Prostate gland (tissue), 2 donors: ENCODE measurements around the gene CACNA2D4.

Experiments
- POLR2A ChIP-seq: fragments of 450-650 bp; IDR thresholded peaks from one replicate; pipeline ENCODE4 v1.6.1; 2016; ENCODE audit warnings: antibody characterized with exemption, mild to moderate bottlenecking
- POLR2AphosphoS5 ChIP-seq: sonication (generic); formaldehyde crosslinking; IDR thresholded peaks from one replicate; pipeline ENCODE4 v1.6.1; 2017; ENCODE audit warnings: antibody characterized with exemption
- TF ChIP-seq, protein P1 (sequence below), 4 experiments: fragments of 200-600 bp in 2 of 4; fragments of 450-650 bp in 2 of 4; sonication (generic) in 2 of 4; IDR thresholded peaks; 1 replicate in 3 of 4; 2 replicates in 1 of 4; pipeline ENCODE4 v1.5.1; 2016 to 2019; ENCODE audit warnings: antibody characterized with exemption in 4 of 4, mild to moderate bottlenecking in 2 of 4, moderate library complexity in 2 of 4

DNA sequence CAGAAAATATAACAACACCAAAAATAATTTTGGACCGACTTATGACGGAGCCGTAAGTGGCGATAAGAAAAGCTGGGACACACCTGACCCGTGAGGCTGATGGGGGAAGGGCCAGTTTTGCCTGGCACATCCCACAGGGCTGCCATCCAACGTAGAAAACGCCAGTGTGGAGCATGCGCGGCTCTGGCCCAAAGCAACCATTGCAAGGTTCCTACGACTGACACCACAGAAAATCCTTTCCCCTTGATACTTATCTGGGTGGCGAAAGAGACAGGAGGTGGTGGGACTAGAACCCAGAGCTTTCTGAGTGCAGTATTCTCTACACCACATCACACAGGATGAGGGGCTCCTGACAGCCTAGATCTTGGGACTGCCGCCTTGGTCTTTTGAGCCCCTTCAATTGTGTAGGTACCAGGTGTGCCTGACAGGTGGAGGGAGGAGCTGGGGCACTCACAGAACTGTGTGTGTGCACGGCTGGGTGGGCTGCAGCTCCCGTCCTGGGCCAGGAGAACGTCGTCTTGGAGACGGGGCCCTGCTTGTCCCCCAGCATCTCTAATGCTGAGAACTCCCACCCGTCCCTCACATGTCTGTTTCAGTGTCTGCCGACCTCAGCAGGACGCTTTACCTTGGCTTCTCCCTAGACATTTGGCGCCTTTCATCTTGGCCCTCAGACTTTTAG, 17.4 kb upstream of the CACNA2D4 start:
- TF ChIP-seq, protein P1, sequence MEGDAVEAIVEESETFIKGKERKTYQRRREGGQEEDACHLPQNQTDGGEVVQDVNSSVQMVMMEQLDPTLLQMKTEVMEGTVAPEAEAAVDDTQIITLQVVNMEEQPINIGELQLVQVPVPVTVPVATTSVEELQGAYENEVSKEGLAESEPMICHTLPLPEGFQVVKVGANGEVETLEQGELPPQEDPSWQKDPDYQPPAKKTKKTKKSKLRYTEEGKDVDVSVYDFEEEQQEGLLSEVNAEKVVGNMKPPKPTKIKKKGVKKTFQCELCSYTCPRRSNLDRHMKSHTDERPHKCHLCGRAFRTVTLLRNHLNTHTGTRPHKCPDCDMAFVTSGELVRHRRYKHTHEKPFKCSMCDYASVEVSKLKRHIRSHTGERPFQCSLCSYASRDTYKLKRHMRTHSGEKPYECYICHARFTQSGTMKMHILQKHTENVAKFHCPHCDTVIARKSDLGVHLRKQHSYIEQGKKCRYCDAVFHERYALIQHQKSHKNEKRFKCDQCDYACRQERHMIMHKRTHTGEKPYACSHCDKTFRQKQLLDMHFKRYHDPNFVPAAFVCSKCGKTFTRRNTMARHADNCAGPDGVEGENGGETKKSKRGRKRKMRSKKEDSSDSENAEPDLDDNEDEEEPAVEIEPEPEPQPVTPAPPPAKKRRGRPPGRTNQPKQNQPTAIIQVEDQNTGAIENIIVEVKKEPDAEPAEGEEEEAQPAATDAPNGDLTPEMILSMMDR (IDR thresholded peaks at IDR 0.05): no peak
- TF ChIP-seq POLR2A (no peak), POLR2AphosphoS5 (no peak)
